ENCODE data around the gene CACHD1.

GRCh38 chr1:64487061-64487460 is 17.1 kb downstream of the CACHD1 start:
- TF ChIP-seq EZH2 (IDR thresholded peaks at IDR 0.05): no peak
- no peak for TF ChIP-seq SP1 (IDR thresholded peaks at IDR 0.05; ENCODE audit: low read depth)

Data from HCT116 (cell line).